ENCODE results near the gene CCDC185.

The CCDC185 gene
- total RNA-seq, result 0 reads per million in 2 donors

DNA sequence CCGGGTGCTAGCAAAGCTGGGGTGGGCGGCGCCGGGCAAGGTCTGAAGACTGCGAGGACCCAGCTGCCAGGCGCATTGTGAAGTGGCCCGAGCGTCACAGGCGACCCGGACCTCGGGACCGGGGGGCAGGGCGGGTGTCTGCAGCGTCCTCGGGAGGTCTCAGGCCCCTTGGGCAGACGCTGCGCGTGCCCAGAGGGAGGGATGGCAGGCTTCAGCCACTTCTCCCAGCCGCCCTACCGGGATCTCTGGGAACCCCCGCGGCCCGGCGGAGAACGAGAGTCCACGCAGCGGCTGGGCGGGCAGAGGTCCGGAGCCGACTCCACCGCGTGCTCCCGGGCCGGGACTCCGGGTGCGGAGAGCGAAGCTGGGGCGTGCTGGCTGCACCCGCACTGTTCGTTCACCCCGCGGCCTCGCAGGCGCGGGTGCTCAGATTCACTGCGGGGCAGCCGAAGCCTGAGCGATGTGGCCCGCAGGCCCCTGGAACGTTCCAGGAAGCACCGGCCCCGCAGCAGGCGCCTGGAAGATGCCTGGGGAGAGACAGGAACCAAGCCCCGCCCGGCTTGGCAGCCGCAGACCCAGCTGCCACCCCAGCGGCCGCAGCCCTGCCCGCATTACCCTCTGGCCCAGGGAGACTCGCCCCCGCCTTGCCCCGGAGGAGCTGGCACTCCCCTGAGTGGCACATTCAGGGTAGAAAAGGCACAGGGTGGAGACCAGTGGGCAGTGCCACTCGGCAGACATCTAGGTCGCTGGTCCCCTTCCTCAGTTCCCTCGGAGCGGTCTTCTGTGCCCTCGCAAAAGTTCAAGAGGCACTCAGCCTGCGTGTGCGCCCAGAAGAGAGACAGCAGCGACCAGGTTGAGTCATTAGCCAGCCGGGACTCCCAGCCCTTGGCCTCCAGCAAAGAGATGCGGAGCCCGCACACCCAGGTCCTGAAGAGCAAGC is at the start of gene CCDC185:
Gene CCDC185 (plus strand): TSS at position 141 of the 940 bp plus-strand sequence. CDS start 61 bp downstream, at position 202.
- DNase-seq, result no peak

DNA sequence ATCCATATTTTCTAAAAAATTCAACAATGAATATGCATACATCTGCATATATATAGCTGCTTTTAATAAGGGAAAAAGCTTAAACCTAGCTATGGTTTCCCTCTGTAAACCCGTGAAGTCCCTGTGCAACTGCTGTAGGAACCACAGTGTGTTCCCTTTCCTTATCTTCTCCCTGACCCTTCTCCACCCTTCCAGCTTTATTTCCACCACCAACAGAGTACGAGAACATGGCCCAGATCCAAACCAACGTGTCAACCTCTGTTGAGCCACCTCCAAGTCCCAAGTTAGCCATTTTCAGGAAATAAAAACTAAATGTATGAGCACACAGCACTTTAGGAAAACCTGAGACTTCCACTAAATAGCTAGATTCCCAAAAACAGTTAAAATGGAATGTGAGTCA is 49.5 kb upstream of the CCDC185 start:
- DNase-seq, result no peak

DNA sequence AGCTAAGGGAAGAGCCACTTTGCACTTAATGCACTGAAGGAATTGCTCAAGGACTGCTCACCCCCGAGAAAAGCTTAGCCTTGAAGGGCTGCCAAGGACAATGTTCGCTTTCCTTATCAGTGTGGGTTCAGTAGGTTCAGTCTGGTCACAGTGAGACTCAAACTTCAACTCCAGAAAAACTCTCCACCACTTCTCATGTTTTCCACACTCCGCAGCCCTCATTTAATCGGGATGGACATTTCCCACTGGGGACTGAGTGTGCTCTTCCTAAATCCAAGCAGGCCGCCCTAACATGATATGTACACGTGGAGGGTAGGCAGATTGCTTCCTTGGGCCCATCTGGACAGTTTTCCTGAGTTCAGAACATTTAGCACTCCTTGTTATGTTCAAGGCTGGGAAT is 48.7 kb upstream of the CCDC185 start:
- no peak for DNase-seq

GRCh38 chr1:223345720-223346119 is 47.5 kb upstream of the CCDC185 start:
- no peak for DNase-seq

- no peak for DNase-seq
These were observed 46.9 kb upstream of the CCDC185 start for GRCh38 chr1:223346311-223346710.

- no peak for DNase-seq
These were observed 45.6 kb upstream of the CCDC185 start for GRCh38 chr1:223347583-223347982.

DNA sequence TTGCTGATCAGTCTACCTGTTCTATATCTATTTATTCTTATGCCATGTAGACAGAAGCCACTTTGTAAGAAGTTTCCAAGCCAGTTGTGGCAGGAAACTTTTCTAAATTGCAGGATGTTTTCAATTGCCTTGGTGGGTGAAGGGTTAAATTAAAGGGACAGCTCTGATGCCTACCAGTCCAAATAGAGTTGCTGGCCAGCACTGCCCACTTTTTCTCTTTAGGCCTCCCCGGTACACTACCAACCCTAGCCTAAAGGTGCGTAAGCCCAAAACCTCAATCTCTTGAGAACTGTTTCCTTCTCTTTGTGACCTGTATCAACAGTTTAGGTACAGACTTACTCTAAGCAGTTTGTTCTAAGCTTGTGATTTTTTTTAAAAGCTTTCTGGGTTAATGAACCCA is 44.8 kb upstream of the CCDC185 start:
- DNase-seq, result no peak

GRCh38 chr1:223349241-223349640 is 44.0 kb upstream of the CCDC185 start:
- no peak for DNase-seq

GRCh38 chr1:223350361-223350908 is 42.8 kb upstream of the CCDC185 start:
- no peak for DNase-seq

DNA sequence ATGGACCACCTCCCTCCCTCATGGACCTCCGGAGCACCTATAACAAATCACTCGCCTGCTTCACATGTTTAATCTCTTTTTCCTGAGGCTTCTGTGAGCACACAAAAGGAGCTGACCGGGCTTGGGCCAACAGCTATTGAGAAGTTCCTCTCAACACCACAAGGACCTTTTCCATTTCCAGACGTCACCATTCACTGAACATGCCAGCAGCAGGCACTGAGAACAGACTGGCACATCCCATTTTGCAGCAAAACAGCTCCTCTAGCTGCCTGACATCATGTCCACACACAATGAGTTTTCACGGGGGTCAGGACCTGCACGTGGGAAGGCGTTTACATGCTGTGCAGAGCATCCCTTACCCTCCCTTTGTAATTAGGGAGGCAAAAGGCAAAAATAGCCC is 40.3 kb upstream of the CCDC185 start:
- DNase-seq, result no peak

GRCh38 chr1:223353939-223354338 is 39.3 kb upstream of the CCDC185 start:
- no peak for DNase-seq

DNA sequence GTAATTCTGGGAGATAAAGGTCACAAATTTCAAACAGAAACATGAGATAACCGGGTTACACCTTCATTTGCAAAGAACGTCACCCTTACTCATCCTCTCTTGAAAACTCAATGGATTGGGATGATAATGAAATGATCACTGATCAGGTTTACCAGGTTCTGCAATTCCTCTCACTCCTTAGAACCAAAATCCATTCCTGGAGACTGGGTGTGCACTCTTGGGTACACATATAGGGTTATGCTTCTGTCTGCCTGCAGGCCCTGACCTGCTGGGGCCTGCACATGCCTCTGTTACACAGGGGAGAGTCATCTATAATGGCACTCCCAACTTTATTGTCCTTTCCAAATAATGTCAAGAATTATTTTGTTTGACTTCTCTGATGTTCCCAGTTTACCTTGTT is 37.5 kb upstream of the CCDC185 start:
- DNase-seq, result no peak

DNA sequence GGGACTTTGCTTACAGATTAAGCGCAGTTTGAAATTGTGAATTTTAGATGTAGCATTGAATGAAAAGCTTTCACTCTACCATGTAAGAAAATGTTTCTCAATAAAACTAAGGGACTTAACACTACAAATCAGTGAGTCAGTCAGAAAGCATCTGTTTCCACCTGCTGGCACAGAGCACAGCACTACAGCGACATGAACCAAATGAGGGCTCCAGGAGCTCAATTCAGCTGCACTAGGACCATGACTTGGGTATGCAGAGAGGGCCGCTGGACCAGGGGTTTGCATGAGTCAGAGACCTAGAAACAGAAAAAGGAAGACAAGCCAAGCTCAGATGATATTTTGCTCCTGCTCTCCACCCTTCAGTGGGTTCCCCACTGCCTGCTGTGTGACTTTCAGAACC is 34.4 kb upstream of the CCDC185 start:
- no peak for DNase-seq

DNA sequence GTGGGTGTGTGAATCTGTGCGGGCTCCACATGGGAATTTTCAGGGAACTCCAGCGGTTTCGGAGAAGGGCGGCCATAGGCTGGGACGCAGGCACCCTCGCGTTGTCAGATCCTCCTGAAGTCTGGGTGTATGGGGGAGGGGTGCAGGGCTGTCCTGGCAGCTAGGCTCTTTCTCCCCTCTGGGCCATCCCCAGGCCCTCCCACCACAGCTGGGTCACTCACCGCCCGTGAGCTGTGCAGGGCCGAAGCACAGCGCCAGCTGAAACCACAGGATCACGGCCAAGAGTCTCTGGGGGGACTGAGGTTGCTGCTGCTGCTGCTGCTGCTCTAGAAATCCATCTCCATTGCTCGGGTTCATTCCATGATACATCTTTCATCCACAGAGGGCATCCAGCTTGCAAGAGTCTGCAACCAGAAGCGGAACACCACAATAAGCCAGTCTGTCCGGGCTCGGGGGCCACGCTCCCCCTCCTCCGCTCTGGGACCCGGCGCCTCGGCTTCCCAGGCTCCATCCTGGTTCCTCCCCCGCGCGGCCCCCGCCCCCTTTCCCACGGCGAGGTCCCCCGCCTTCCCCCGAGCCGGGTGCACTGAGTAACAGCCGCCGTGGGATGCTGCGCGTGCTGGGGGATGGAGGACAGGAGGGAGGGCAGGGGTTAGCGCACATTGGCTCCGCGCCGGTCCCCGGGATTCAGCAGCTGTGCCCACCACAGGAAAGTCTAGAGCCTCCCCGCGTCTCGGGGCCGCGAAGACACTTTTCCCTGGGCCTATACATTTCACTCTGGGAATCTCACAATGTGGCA is 30.0 kb upstream of the CCDC185 start:
- peak; percentile 18 for DNase-seq

DNA sequence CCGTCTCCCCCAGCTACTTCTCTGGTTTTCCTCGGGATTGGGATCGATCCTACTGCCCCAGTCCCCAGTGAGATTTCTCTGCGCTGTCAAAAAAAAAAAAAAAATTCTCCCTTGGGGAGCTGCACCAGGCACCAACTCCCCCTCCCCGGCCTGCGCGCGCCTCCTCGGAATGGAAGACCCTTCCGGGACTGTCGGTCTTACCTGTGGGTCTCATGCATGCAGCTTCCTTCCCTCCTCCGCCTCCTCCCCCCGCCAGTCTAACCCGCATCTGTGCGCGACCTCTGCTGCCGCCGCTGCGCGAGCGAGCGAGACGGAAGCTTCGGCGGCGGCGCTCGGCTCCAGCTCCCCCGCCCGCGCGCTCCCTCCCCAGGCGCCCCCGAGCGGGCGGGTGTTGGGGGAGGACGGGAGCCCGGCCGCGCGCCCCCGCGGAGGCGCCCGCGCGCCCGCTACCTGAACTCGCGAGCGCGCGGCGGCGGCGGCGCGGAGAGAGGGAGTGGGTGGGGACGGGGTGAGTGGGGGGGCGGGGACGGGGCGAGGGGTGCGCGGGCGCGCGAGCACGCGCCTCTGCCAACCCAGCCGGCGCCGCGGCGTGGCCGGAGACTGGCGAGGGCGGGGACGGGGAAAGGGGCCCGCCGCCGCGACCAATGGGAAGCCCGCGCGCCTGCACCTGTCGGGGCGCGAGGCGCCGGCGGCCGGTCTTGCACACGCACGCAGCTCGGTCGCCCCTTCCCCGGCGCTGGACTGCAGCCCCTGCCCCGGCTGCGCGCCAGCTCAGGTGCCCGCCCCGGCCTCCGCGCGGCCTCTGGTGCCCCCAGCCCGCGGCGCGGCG is 29.1 kb upstream of the CCDC185 start, which contains the start of gene SUSD4:
Gene SUSD4 (minus strand): TSS at position 321 of the 829 bp plus-strand sequence. CDS start 751 bp downstream, outside the sequence.
- DNase-seq, result peak; percentile 54

GRCh38 chr1:223364685-223365382 is 28.4 kb upstream of the CCDC185 start:
- peak; percentile 10 for DNase-seq

- DNase-seq, result no peak
These were observed 19.1 kb upstream of the CCDC185 start for GRCh38 chr1:223374064-223374610.

DNA sequence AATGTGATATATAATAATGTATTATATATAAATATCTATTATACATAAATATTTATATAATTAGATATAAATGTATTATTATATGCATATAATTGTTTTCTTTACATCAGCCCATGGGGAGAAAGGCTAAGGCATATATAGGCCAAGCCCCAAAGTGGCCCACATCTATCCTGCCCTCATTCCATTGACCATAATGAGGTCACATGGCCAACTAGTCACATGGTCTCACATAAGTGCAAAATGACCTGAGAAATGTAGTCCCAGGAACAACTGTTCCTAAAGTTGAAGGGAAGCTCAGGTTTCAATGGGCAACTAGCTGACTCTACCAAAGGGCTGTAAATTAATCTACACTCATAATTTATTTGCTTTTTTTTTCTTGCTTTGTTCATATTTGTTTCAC is 14.5 kb upstream of the CCDC185 start:
- DNase-seq, result no peak

DNA sequence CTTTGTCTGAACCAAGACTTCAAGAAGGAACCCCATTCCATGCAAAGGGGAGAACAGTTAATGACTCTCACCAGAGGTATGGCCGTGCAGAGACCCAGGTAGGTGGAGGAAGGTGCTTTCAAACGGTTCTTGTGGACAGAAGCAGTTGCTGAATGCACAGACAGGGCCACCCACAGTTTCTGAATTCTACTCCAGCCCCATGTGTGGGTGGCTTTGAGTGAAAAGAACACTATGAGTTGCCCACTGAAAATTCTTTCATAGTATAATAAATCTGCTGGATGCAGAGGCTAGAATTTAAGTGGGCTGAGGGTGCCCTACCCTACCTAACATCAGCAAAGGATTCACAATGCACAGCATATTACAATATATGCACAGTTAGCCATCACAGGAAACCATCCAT is 7.2 kb upstream of the CCDC185 start:
- no peak for DNase-seq

DNA sequence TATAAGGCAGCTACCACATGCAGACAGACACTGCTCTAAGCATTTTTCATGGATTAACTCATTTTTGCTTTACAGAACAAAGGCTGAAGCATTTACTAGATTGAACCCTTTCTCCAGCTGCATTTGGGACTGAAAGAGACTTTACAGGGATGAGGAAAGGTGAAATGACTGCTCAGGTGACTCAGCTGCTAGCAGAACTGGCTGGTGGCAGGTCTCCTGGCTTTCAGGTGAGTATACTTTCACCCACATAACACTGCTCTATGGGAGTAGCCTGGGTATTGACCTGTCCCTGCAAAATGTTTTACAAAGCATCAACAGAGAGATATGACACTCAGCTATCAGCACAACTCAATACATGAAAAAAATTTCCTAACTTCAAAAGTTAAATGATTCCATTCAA is 2.6 kb upstream of the CCDC185 start:
- DNase-seq, result no peak

DNA sequence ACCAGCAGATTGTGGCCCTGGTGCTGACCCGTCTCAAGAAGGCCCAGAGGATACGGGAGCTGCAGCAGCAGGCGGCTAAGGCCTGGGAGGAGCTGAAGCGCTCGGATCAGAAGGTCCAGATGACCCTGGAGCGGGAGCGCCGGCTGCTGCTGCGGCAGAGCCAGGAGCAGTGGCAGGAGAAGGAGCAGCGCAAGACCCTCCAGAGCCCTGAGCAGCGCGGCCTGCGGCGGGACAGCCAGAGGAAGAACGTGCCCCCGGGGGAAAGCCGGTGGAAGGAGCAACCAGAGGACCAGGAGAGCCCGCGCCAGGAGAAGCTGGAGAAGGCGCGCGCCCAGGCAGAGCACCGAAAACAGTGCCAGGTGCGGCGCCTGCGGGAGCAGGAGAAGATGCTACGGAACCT is 1.0 kb downstream of the CCDC185 start:
- no peak for DNase-seq

Measured in T-helper 9 cell (primary cell).